GM19467 (cell line): ENCODE measurements around the gene HOXB8.

ENCODE experiments used
- ATAC-seq: cut with Tn5 transposase; IDR thresholded peaks from one replicate; pipeline ENCODE4 v1.9.1; 2021; ENCODE audit warnings: mild to moderate bottlenecking, moderate library complexity; ENCODE audit not compliant: unreplicated experiment

HOXB8 gene

GRCh38 chr17:48624544-48625494 lies 9.7 kb upstream of the HOXB8 start:
- no peak for ATAC-seq

GRCh38 chr17:48624118-48624517 lies 9.0 kb upstream of the HOXB8 start:
- no peak for ATAC-seq

- ATAC-seq: no peak
Measured at GRCh38 chr17:48623583-48623982, 8.5 kb upstream of the HOXB8 start.

GRCh38 chr17:48622857-48623256 lies 7.8 kb upstream of the HOXB8 start:
- ATAC-seq: no peak

GRCh38 chr17:48621410-48622392 lies 6.6 kb upstream of the HOXB8 start:
- ATAC-seq: no peak

DNA sequence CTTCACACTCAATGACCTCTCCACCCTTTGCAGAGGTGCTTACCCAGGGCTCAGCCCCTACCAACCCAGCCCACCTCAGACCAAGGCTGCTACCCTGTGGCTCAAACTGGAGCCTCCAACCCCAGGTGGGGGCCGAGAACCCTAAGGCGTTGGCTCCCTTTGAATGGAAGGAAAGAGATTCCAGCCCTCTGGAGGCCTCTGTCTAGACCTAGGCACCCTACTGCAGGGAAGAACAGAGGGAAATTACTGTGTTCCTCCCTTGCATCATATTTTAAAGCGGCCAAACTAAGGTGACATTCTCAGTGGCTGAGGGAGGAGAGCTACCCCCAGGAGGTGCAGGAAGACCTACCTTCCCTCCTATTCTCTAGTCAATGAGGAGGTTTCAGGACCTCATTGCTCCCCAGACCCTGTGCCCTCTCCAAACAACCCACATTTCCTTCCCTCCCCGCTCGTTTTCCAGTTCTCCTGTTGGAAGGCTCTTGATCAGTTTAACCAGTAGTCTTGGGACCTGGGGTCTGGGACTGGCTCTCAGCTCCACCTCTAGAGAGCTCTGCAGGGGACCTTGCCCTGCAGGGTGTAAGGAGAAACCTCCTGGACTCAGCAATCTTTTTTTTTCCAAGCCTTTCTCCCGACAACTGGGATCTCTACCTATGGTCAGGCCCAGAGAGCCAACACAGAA lies 5.5 kb upstream of the HOXB8 start:
- ATAC-seq: no peak

DNA sequence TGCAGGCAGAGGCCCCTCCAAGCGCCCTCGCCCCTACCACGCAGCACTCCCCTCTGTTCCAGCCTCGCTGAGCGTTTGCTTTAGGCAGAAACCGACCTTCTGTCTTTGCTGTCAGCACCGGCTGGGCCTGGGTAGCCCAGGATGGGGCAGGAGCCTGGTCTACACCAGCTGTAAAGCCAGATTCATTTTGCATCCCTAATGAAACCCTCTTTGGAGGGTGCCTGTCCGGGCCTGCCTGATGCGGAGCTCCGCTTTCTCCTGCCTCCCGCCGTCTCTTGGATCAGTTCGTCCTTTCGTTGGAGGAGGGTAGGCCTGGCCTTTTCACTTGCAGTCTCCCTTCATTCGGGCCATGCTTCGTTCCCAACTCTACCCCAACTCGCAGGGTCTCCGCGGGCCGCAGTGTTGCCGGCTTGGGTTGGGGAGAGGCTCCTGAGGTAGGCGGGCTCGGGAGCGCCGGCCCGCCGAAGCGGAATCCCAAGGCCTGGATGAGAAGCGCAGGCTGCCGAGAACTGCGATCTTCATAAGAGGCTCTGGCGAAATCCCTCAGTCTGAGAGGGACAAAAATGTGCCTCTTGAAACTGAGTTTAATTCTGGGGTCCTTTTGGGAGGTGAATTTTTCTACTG lies 4.8 kb upstream of the HOXB8 start:
- no peak for ATAC-seq

GRCh38 chr17:48618256-48618896 lies 3.3 kb upstream of the HOXB8 start:
- ATAC-seq: no peak

GRCh38 chr17:48617471-48618255 lies 2.6 kb upstream of the HOXB8 start:
- ATAC-seq: no peak

DNA sequence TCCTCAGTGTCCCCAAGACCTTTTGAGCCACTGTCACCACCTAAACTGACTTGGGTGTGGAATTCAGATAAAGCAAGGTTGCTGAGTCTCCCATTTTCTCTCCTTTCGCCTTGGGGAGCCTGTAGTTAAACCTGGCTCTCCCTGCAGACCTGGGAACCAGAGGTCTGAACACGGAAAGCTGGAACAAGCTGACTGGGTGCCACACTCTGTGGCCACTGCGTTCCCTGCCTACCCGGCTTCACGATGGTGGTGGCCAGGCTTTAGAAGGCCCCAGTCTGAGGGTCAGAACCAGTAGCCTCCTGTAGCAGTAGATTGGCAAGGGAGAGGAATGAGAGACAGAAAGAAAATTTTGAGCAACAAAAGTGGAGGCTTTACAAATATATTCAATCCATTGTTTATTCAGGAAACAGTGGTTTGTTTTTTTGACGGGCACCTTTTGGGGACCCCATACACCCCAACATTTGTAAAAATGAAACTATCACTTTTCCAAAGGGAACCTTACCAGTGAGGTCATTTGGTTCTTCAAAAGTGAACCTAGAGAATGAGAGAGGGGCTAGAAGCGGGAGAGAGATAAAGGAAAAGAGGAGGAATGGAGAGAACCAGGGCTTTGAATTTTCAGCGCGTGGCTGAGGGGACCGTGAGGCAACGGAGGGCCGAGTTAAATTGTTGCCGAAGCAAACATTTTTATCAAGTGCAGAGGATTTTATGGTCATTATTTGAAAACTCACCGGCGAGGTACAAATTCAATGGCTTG lies 1.8 kb upstream of the HOXB8 start:
- no peak for ATAC-seq

DNA sequence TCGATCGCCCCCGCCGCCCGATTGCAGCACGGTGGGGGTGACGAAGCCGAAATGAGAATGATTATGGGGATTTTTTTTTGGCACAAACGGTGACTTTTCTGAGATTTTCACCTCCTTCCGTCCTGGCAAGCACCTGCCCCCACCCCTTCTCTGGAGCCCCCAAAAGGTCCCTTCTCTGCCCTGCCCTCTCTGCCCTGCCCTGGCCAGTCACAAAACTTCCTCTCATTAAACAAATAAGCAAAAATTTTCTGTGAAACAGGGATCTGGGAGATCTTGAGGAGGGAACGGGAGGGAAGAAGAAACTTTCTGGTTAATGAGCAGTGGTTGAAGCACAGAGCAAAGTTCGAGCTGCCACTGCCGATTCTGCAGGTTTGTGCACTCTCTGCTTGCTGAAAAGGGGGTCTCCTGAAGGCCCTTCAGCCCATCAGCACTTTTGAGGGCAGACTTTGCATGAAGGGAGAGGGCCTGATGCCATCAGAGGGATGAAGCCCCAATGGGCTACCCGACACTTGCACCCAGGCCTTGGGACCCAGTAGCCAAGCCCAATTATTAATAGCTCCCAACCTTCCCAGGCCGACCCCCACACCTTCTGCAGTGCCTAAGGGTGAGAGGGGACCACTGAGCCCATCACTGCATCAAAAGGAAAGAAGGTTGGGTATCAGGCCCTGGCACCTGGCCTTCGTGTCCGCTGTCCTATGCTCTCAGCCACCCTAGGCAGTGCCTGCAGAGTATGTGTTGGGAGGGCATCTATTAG lies 1.0 kb upstream of the HOXB8 start:
- no peak for ATAC-seq

- no peak for ATAC-seq
Measured at GRCh38 chr17:48613862-48614694, 1.0 kb downstream of the HOXB8 start.

DNA sequence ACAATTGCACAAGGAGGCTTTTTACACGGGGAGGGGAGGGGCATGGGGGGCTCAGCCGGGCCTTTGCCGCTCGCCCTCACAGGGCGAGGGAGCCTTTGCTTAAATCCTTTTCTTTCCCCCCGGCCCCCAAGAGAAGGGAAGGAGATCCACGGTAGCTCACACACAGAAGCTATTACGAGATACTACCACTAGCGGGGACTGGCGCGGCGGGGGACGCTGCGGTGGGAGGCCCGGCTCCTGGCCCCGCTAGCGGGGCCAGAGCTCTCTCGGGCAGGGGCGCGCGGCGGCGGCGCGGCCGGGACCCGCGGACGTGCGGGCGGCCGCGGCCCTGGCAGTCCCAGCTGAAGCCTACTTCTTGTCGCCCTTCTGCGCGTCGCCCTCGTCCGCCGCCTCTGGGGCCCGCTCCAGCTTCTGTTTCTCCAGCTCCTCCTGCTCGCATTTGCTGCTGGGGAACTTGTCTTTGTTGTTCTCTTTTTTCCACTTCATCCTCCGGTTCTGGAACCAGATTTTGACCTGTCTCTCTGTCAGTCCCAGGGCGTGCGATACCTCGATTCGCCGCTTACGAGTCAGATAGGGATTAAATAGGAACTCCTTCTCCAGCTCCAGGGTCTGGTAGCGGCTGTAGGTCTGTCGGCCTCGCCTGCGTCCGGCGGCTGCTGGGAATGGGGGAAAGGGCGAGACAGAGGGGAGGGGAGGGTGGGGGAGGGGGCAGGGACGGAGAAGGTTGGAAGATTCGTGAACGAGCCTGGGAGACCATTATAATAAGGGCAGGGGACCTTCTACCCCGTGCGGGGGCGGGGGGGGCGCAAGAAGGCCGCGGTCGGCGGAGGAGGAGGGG lies 2.0 kb downstream of the HOXB8 start:
- no peak for ATAC-seq

GRCh38 chr17:48612456-48612853 lies 2.6 kb downstream of the HOXB8 start:
- no peak for ATAC-seq

GRCh38 chr17:48611681-48612455 lies 3.2 kb downstream of the HOXB8 start:
- no peak for ATAC-seq
